ENCODE results near the gene PCDHGB7. TPM values are rescaled to one million over a fixed set of nuclear protein-coding genes. Genes with fewer than 3 reads are reported as not detected.

Gene PCDHGB7
- total RNA-seq, 1 donor from 2014 or later = 22.4 TPM

GRCh38 chr5:141389153-141390042 lies 28.1 kb upstream of the PCDHGB7 start:
- FAIRE-seq = no peak
- no peak for DNase-seq (ENCODE audit: low read depth)
- no peaks in the 10 kb centered on the region for H3K27me3 Mint-ChIP-seq (ENCODE audit: low read depth, unreplicated experiment)
- no peaks in the 10 kb centered on the region for H4K20me1 ChIP-seq (ENCODE audit: insufficient read depth, low read length)
- H3K27ac ChIP-seq (ENCODE audit: low read depth, low read length) = no peak overlapping the region
- no peaks in the 10 kb centered on the region for H3K4me1 ChIP-seq (ENCODE audit: insufficient read depth, low read length)
- H3K4me3 Mint-ChIP-seq (ENCODE audit: unreplicated experiment) = no peak overlapping the region
- peaks cover 24% of the 10 kb centered on the region for H3K36me3 Mint-ChIP-seq (ENCODE audit: low read depth, unreplicated experiment)
- no peak overlapping the region for H2AFZ ChIP-seq (ENCODE audit: low read depth, low read length)
- H3K4me1 Mint-ChIP-seq (ENCODE audit: low read depth, unreplicated experiment) = peaks cover 1% of the 10 kb centered on the region
- no peak overlapping the region for H3K4me3 ChIP-seq (ENCODE audit: insufficient read depth, low read depth, low read length)
- H3K36me3 ChIP-seq (ENCODE audit: insufficient read depth, low read length) = no peaks in the 10 kb centered on the region
- no peaks in the 10 kb centered on the region for H3K79me2 ChIP-seq (ENCODE audit: insufficient read depth, low read length)
- H3K9me3 Mint-ChIP-seq (ENCODE audit: unreplicated experiment) = peaks cover 43% of the 10 kb centered on the region
- no peak overlapping the region for H3K4me2 ChIP-seq (ENCODE audit: low read length)
- H3K27ac Mint-ChIP-seq (ENCODE audit: unreplicated experiment) = no peak overlapping the region
- TF ChIP-seq CTCF (IDR thresholded peaks at IDR 0.05; ENCODE audit: insufficient read depth, low read depth, low read length) = no peak
- TF ChIP-seq EZH2 (IDR thresholded peaks at IDR 0.05; ENCODE audit: insufficient read depth, low read length) = no peak
- no peaks in the 10 kb centered on the region for H3K27me3 ChIP-seq (ENCODE audit: insufficient read depth, low read length)
- H3K9ac ChIP-seq (ENCODE audit: low read length) = no peak overlapping the region
- H3K9me3 ChIP-seq (ENCODE audit: insufficient read depth, low read depth, low read length) = peaks cover 48% of the 10 kb centered on the region

GRCh38 chr5:141392429-141393198 lies 24.9 kb upstream of the PCDHGB7 start, which contains the start of gene PCDHGA8:
TSS of gene PCDHGA8 (plus strand) at chr5:141392633. CDS start at chr5:141392814, 181 bp downstream.
- H3K36me3 Mint-ChIP-seq (ENCODE audit: low read depth, unreplicated experiment) = peaks cover 28% of the 10 kb centered on the region

More at GRCh38 chr5:141392429-141393198, 24.9 kb upstream of the PCDHGB7 start, which contains the start of gene PCDHGA8:
- H3K9ac ChIP-seq (ENCODE audit: low read length) = no peak within 1 kb of the TSS
- H3K4me2 ChIP-seq (ENCODE audit: low read length) = no peak within 1 kb of the TSS
- Mint-ChIP-seq H3K27ac (ENCODE audit: unreplicated experiment) (no peak within 1 kb of the TSS), H3K9me3 (ENCODE audit: unreplicated experiment) (peaks cover 44% of the 10 kb centered on the region), H3K4me3 (ENCODE audit: unreplicated experiment) (no peak within 1 kb of the TSS), H3K4me1 (ENCODE audit: low read depth, unreplicated experiment) (peaks cover 1% of the 10 kb centered on the region), H3K27me3 (ENCODE audit: low read depth, unreplicated experiment) (no peaks in the 10 kb centered on the region)
- H3K36me3 ChIP-seq (ENCODE audit: insufficient read depth, low read length) = no peaks in the 10 kb centered on the region
- no peaks in the 10 kb centered on the region for H3K79me2 ChIP-seq (ENCODE audit: insufficient read depth, low read length)
- H3K27me3 ChIP-seq (ENCODE audit: insufficient read depth, low read length) = no peaks in the 10 kb centered on the region
- H2AFZ ChIP-seq (ENCODE audit: low read depth, low read length) = peak within 1 kb of the TSS; percentile 20
- no peaks in the 10 kb centered on the region for H4K20me1 ChIP-seq (ENCODE audit: insufficient read depth, low read length)
- no peak within 1 kb of the TSS for H3K27ac ChIP-seq (ENCODE audit: low read depth, low read length)
- peaks cover 47% of the 10 kb centered on the region for H3K9me3 ChIP-seq (ENCODE audit: insufficient read depth, low read depth, low read length)
- FAIRE-seq = no peak
- H3K4me3 ChIP-seq (ENCODE audit: insufficient read depth, low read depth, low read length) = no peak within 1 kb of the TSS
- H3K4me1 ChIP-seq (ENCODE audit: insufficient read depth, low read length) = no peaks in the 10 kb centered on the region
- TF ChIP-seq CTCF (IDR thresholded peaks at IDR 0.05; ENCODE audit: insufficient read depth, low read depth, low read length) (no peak), EZH2 (IDR thresholded peaks at IDR 0.05; ENCODE audit: insufficient read depth, low read length) (no peak)
- DNase-seq (ENCODE audit: low read depth) = no peak

Data from astrocyte (in vitro differentiated cells and primary cell).